Hepatocyte (in vitro differentiated cells): ENCODE results near the gene STX12. TPM values are rescaled to one million over a fixed set of nuclear protein-coding genes. Genes with fewer than 3 reads are reported as not detected.

Experiments used
- DNase-seq: peaks from one replicate; pipeline ENCODE4 v3.0.0-alpha.2; 2016; ENCODE audit warnings: low spot score
- H2AFZ ChIP-seq: fragments of 200-600 bp; sonication (generic); 2 replicates; pipeline ENCODE4 v1.6.0; 2016; ENCODE audit warnings: antibody characterized with exemption, mild to moderate bottlenecking
- H3K27ac ChIP-seq: fragments of 200-600 bp; sonication (generic); 2 replicates; pipeline ENCODE4 v1.5.1; 2016; ENCODE audit warnings: mild to moderate bottlenecking
- H3K27me3 ChIP-seq: fragments of 200-600 bp; sonication (generic); 2 replicates; pipeline ENCODE4 v1.6.1; 2016
- H3K36me3 ChIP-seq: fragments of 200-600 bp; sonication (generic); replicated peaks from 2 replicates; pipeline ENCODE4 v1.5.1; 2016; ENCODE audit warnings: low read depth; ENCODE audit not compliant: insufficient read depth
- H3K4me1 ChIP-seq: fragments of 200-600 bp; sonication (generic); 2 replicates; pipeline ENCODE4 v1.5.1; 2016; ENCODE audit warnings: mild to moderate bottlenecking, moderate library complexity; ENCODE audit not compliant: insufficient read depth
- H3K4me2 ChIP-seq: fragments of 200-600 bp; sonication (generic); 2 replicates; pipeline ENCODE4 v1.6.0; 2016
- H3K4me3 ChIP-seq: fragments of 200-600 bp; sonication (generic); 2 replicates; pipeline ENCODE4 v1.5.1; 2016; ENCODE audit warnings: mild to moderate bottlenecking
- H3K79me2 ChIP-seq: fragments of 200-600 bp; sonication (generic); 2 replicates; pipeline ENCODE4 v1.6.0; 2017; ENCODE audit warnings: mild to moderate bottlenecking
- H3K9me2 ChIP-seq: fragments of 200-600 bp; sonication (generic); replicated peaks from 2 replicates; pipeline ENCODE4 v1.6.0; 2017; ENCODE audit warnings: mild to moderate bottlenecking; ENCODE audit not compliant: insufficient read depth
- H3K9me3 ChIP-seq: fragments of 200-600 bp; sonication (generic); 2 replicates; pipeline ENCODE4 v1.5.1; 2016; ENCODE audit warnings: low read depth, mild to moderate bottlenecking
- H4K20me1 ChIP-seq: fragments of 200-600 bp; sonication (generic); 2 replicates; pipeline ENCODE4 v1.6.0; 2016; ENCODE audit warnings: mild to moderate bottlenecking; ENCODE audit not compliant: insufficient read depth, poor library complexity, severe bottlenecking
- CTCF ChIP-seq: fragments of 200-600 bp; sonication (generic); IDR thresholded peaks from 2 replicates; pipeline ENCODE4 v1.5.1; 2016; ENCODE audit warnings: antibody characterized with exemption, mild to moderate bottlenecking; ENCODE audit not compliant: poor library complexity
- EZH2 ChIP-seq: fragments of 200-600 bp; sonication (generic); IDR thresholded peaks from 2 replicates; pipeline ENCODE4 v1.6.1; 2016; ENCODE audit warnings: antibody characterized with exemption, mild to moderate bottlenecking, borderline replicate concordance
- EZH2phosphoT487 ChIP-seq: fragments of 200-600 bp; sonication (generic); IDR thresholded peaks from one replicate; pipeline ENCODE4 v1.6.1; 2018; ENCODE audit warnings: antibody characterized with exemption, mild to moderate bottlenecking, low read depth, moderate library complexity; ENCODE audit not compliant: unreplicated experiment, severe bottlenecking
- WGBS: methylation state at CpG from one replicate; pipeline ENCODE4 v1.1.6; 2016; ENCODE audit warnings: low lambda C conversion rate; ENCODE audit errors: missing lambda C conversion rate; 5-methylcytosine and 5-hydroxymethylcytosine counted together
- polyA plus RNA-seq: library from polyadenylated mRNA; unstranded; fragments of >200 nt; fragmentation: Nextera tagmentation; extraction: Ambion mirVana; gene quantifications from 2 replicates; pipeline ENCODE4 v1.2.1, GENCODE V29; 2016
- total RNA-seq: library from RNA; depleted of rRNA; stranded (reverse); fragments of >200 nt; gene quantifications from 2 replicates; pipeline ENCODE4 v1.2.3, GENCODE V29; 2014

STX12 gene
- total RNA-seq (73.2 and 84.0 TPM in 2 replicates), polyA plus RNA-seq (55.0 and 58.9 TPM in 2 replicates)

- no peaks in the 10 kb centered on the region for H3K27me3 ChIP-seq
- WGBS: 2% methylated on average over 54 of the region's 58 CpGs
- H3K79me2 ChIP-seq: peaks cover 44% of the 10 kb centered on the region
- no peak for TF ChIP-seq CTCF
- no peak for TF ChIP-seq EZH2phosphoT487
- no peak for TF ChIP-seq EZH2
- peak within 1 kb of the TSS; percentile 83 for H3K27ac ChIP-seq
- H2AFZ ChIP-seq: peak within 1 kb of the TSS; percentile 43
- no peaks in the 10 kb centered on the region for H3K9me2 ChIP-seq
- H3K4me2 ChIP-seq: peak within 1 kb of the TSS; percentile 91
- no peaks in the 10 kb centered on the region for H3K36me3 ChIP-seq
- peak; percentile 99 for DNase-seq
- H3K4me3 ChIP-seq: peak within 1 kb of the TSS; percentile 58
- peaks cover 9% of the 10 kb centered on the region for H4K20me1 ChIP-seq
- no peaks in the 10 kb centered on the region for H3K9me3 ChIP-seq
- H3K4me1 ChIP-seq: peaks cover 14% of the 10 kb centered on the region
These were observed at the start of gene STX12 for GRCh38 chr1:27772932-27773825. Gene STX12 (plus strand): TSS chr1:27773219. CDS start chr1:27773308, 89 bp downstream.

- H4K20me1 ChIP-seq: no peaks in the 10 kb centered on the region
- no peaks in the 10 kb centered on the region for H3K9me3 ChIP-seq
- no peaks in the 10 kb centered on the region for H3K36me3 ChIP-seq
- TF ChIP-seq EZH2phosphoT487: no peak
- TF ChIP-seq EZH2: no peak
- no peak for TF ChIP-seq CTCF
- peak; percentile 11 for DNase-seq
- peak overlapping the region; percentile 66 for H3K27ac ChIP-seq
- H3K27me3 ChIP-seq: no peaks in the 10 kb centered on the region
- no peak overlapping the region for H3K4me3 ChIP-seq
- peak overlapping the region; percentile 77 for H2AFZ ChIP-seq
- H3K4me2 ChIP-seq: peak overlapping the region; percentile 71
- no peaks in the 10 kb centered on the region for H3K9me2 ChIP-seq
- 94% methylated on average over 9 of the region's 9 CpGs for WGBS
- peaks cover 7% of the 10 kb centered on the region for H3K4me1 ChIP-seq
- peaks cover 10% of the 10 kb centered on the region for H3K79me2 ChIP-seq
These were observed 48.1 kb upstream of the STX12 start for GRCh38 chr1:27724961-27725373.

- Histone ChIP-seq H3K27ac (peak within 1 kb of the TSS; percentile 84), H3K36me3 (no peaks in the 10 kb centered on the region), H3K79me2 (peaks cover 10% of the 10 kb centered on the region), H2AFZ (peak within 1 kb of the TSS; percentile 77), H3K4me2 (peak within 1 kb of the TSS; percentile 85), H3K9me2 (no peaks in the 10 kb centered on the region), H3K27me3 (no peaks in the 10 kb centered on the region), H3K4me1 (peaks cover 7% of the 10 kb centered on the region), H4K20me1 (no peaks in the 10 kb centered on the region), H3K9me3 (no peaks in the 10 kb centered on the region), H3K4me3 (peak within 1 kb of the TSS; percentile 94)
- DNase-seq: peak; percentile 100
- TF ChIP-seq CTCF (peak; percentile 63), EZH2 (no peak), EZH2phosphoT487 (no peak)
- WGBS: 5% methylated on average over 54 of the region's 72 CpGs
These were observed 47.4 kb upstream of the STX12 start, which contains the start of gene FAM76A for GRCh38 chr1:27725374-27726172. Gene FAM76A (plus strand): TSS chr1:27725961. CDS start chr1:27726081, 120 bp downstream.
